K562 (cell line): ENCODE results near the gene TDO2.

Source experiments
- CEBPG ChIP-seq, 3 experiments: fragments of 200-800 bp in 1 of 3; sonication (Bioruptor generic) in 1 of 3; sonication (generic) in 1 of 3; formaldehyde crosslinking in 1 of 3; IDR thresholded peaks in 2 of 3; conservative IDR thresholded peaks in 1 of 3; 2 replicates each; pipeline versions ENCODE4 v1.6.1 to v1.8.0; 2016 to 2022; ENCODE audit warnings: missing compliant biosample characterization in 2 of 3, missing genetic modification characterization in 2 of 3, mild to moderate bottlenecking in 1 of 3, missing genetic modification reagents in 1 of 3
- GTF2F1 ChIP-seq: IDR thresholded peaks from 2 replicates; pipeline ENCODE4 v1.6.1; 2011; ENCODE audit warnings: low read depth, low read length, improper control_type of control experiment
- HDAC3 ChIP-seq: fragments of 450-650 bp; IDR thresholded peaks from 2 replicates; pipeline ENCODE4 v1.6.1; 2018; ENCODE audit warnings: borderline replicate concordance, mild to moderate bottlenecking, moderate library complexity; ENCODE audit not compliant: partially characterized antibody
- MAFF ChIP-seq: IDR thresholded peaks from 2 replicates; pipeline ENCODE4 v1.6.1; 2012; ENCODE audit warnings: low read length, improper control_type of control experiment
- MAFG ChIP-seq: fragments of 450-650 bp; conservative IDR thresholded peaks from 2 replicates; pipeline ENCODE4 v1.6.1; 2016; ENCODE audit warnings: missing genetic modification characterization, missing compliant biosample characterization
- PCBP1 ChIP-seq: fragments of 200-400 bp; formaldehyde crosslinking; IDR thresholded peaks from 2 replicates; pipeline ENCODE4 v1.6.1; 2018; ENCODE audit warnings: mild to moderate bottlenecking, low read depth, low read length; ENCODE audit not compliant: poor library complexity, severe bottlenecking
- POLR2AphosphoS5 ChIP-seq: IDR thresholded peaks from 2 replicates; pipeline ENCODE4 v1.6.1; 2011; ENCODE audit warnings: mild to moderate bottlenecking, low read depth, low read length, moderate library complexity; ENCODE audit not compliant: control insufficient read depth, insufficient read depth
- SMC3 ChIP-seq: conservative IDR thresholded peaks from 2 replicates; pipeline ENCODE4 v1.6.1; 2011; ENCODE audit warnings: low read depth, low read length, improper control_type of control experiment; ENCODE audit not compliant: insufficient read depth
- TCF3 ChIP-seq: sonication (generic); formaldehyde crosslinking; IDR thresholded peaks from 2 replicates; pipeline ENCODE4 v1.4.0; 2020; ENCODE audit warnings: mild to moderate bottlenecking, missing genetic modification reagents
- TFAP4 ChIP-seq: sonication (generic); formaldehyde crosslinking; IDR thresholded peaks from 2 replicates; pipeline ENCODE4 v1.8.0; 2022; ENCODE audit warnings: missing genetic modification reagents, mild to moderate bottlenecking, moderate library complexity, borderline replicate concordance
- YBX1 ChIP-seq: fragments of 450-650 bp; IDR thresholded peaks from 2 replicates; pipeline ENCODE4 v1.7.1; 2016; ENCODE audit warnings: mild to moderate bottlenecking
- ZNF239 ChIP-seq: fragments of 250-450 bp; sonication (Bioruptor Pico); IDR thresholded peaks from 2 replicates; pipeline ENCODE4 v1.4.0; 2020; ENCODE audit warnings: mild to moderate bottlenecking
- TF ChIP-seq, protein P1 (sequence below), 3 experiments: IDR thresholded peaks in 2 of 3; conservative IDR thresholded peaks in 1 of 3; 2 replicates each; pipeline ENCODE4 v1.5.1; 2011 to 2012; ENCODE audit warnings: low read length in 3 of 3, mild to moderate bottlenecking in 3 of 3, control low read depth in 2 of 3, improper control_type of control experiment in 1 of 3, inconsistent platforms in 1 of 3, low read depth in 1 of 3, mixed read lengths in 1 of 3, moderate library complexity in 1 of 3; ENCODE audit not compliant: insufficient read depth in 2 of 3
- TF ChIP-seq, protein P2 (sequence below): fragments of 250-450 bp; sonication (Bioruptor Pico); IDR thresholded peaks from 2 replicates; pipeline ENCODE4 v1.6.1; 2021; ENCODE audit warnings: mild to moderate bottlenecking

DNA sequence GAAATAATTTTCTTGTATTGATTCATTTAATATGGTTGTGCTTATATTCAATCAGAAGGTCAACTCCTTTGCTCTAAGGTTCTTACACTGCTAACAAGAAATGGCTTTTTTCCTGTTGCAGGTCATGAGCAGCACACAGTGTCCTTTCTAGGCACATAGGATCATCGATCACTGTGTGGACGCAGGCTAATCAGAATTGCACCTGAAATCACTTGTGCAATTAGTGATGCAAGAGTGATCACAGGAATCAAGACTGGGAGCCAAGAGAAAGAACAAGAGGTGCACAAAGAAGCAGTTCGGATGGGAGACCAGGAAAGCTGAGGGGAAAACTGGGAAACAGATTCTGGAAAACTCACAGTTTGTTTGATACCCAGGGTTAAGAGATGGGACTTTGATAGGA lies 21.1 kb downstream of the TDO2 start:
- TF ChIP-seq HDAC3 (no peak), TCF3 (CRISPR knock-in tag) (no peak), CEBPG (CRISPR knock-in tag; IDR thresholded peaks at IDR 0.05) (no peak), CEBPG (tag; conservative IDR thresholded peaks at IDR 0.05 in 1 of 2, IDR thresholded peaks at IDR 0.05 in 1 of 2) (no peak), ZNF239 (CRISPR knock-in tag) (no peak), POLR2AphosphoS5 (no peak), GTF2F1 (no peak), TFAP4 (CRISPR knock-in tag) (no peak), MAFF (no peak), YBX1 (no peak), SMC3 (no peak), PCBP1 (no peak), MAFG (tag) (no peak)
- TF ChIP-seq, protein P1, sequence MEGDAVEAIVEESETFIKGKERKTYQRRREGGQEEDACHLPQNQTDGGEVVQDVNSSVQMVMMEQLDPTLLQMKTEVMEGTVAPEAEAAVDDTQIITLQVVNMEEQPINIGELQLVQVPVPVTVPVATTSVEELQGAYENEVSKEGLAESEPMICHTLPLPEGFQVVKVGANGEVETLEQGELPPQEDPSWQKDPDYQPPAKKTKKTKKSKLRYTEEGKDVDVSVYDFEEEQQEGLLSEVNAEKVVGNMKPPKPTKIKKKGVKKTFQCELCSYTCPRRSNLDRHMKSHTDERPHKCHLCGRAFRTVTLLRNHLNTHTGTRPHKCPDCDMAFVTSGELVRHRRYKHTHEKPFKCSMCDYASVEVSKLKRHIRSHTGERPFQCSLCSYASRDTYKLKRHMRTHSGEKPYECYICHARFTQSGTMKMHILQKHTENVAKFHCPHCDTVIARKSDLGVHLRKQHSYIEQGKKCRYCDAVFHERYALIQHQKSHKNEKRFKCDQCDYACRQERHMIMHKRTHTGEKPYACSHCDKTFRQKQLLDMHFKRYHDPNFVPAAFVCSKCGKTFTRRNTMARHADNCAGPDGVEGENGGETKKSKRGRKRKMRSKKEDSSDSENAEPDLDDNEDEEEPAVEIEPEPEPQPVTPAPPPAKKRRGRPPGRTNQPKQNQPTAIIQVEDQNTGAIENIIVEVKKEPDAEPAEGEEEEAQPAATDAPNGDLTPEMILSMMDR (IDR thresholded peaks at IDR 0.05 in 2 of 3, conservative IDR thresholded peaks at IDR 0.05 in 1 of 3; ENCODE audit: insufficient read depth in 2 of 3, low read depth in 1 of 3, low read length in 3 of 3) = no peak
- TF ChIP-seq, protein P2, sequence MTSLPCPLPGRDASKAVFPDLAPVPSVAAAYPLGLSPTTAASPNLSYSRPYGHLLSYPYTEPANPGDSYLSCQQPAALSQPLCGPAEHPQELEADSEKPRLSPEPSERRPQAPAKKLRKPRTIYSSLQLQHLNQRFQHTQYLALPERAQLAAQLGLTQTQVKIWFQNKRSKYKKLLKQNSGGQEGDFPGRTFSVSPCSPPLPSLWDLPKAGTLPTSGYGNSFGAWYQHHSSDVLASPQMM (CRISPR knock-in tag) = no peak
